Mammary epithelial cell (primary cell): ENCODE data around the gene ATG5.
"Not testable (repeated sequence)": the region's sequence is repeated elsewhere in the genome, so short reads cannot be mapped to it uniquely, and the experiment has no call there.

Source experiments
- EZH2 ChIP-seq: IDR thresholded peaks from 2 replicates; pipeline ENCODE4 v1.6.1; 2012; ENCODE audit warnings: low read length, inconsistent platforms, borderline replicate concordance
- TF ChIP-seq, protein P1 (sequence below), 2 donors: IDR thresholded peaks in 1 of 2; conservative IDR thresholded peaks in 1 of 2; 2 replicates each; pipeline ENCODE4 v1.5.1; 2011 to 2012; ENCODE audit warnings: inconsistent platforms in 2 of 2, low read length in 2 of 2, mild to moderate bottlenecking in 2 of 2, control low read depth in 1 of 2, low read depth in 1 of 2; ENCODE audit not compliant: insufficient read depth in 1 of 2; ENCODE audit errors: extremely low read depth in 1 of 2

DNA sequence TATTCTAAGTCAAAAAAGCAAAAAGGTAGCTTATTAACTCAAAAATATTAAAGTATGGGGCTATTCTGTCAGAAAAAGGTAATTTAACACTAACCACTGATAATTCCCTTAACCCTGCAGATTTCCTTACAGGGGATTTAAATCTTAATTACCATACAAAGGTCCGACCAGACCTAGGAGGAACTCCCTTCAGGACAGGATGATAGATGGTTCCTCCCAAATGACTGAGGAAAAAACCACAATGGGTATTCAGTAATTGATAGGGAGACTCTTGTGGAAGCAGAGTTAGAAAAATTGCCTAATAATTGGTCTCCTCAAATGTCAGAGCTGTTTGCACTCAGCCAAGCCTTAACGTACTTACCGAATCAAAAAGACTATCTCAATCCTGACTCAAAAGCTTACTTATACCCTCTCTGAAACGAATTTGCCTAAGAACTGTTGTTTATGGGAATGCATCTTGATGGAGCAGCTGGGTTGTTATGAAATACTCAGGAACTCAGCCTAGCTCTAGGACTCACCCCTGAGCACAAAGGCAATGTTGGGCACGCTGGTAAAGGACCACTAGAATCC lies 95.6 kb downstream of the ATG5 start:
- not testable (repeated sequence) for TF ChIP-seq EZH2
- TF ChIP-seq, protein P1, sequence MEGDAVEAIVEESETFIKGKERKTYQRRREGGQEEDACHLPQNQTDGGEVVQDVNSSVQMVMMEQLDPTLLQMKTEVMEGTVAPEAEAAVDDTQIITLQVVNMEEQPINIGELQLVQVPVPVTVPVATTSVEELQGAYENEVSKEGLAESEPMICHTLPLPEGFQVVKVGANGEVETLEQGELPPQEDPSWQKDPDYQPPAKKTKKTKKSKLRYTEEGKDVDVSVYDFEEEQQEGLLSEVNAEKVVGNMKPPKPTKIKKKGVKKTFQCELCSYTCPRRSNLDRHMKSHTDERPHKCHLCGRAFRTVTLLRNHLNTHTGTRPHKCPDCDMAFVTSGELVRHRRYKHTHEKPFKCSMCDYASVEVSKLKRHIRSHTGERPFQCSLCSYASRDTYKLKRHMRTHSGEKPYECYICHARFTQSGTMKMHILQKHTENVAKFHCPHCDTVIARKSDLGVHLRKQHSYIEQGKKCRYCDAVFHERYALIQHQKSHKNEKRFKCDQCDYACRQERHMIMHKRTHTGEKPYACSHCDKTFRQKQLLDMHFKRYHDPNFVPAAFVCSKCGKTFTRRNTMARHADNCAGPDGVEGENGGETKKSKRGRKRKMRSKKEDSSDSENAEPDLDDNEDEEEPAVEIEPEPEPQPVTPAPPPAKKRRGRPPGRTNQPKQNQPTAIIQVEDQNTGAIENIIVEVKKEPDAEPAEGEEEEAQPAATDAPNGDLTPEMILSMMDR (conservative IDR thresholded peaks at IDR 0.05 in 1 of 2, IDR thresholded peaks at IDR 0.05 in 1 of 2; ENCODE audit: extremely low read depth in 1 of 2, insufficient read depth in 1 of 2, low read depth in 1 of 2, low read length in 2 of 2), result not testable (repeated sequence)
